Measurements from ENCODE around the gene MED14.
A peak's percentile ranks its signal among the peaks of the same experiment; 100 is the strongest.

The MED14 gene

DNA sequence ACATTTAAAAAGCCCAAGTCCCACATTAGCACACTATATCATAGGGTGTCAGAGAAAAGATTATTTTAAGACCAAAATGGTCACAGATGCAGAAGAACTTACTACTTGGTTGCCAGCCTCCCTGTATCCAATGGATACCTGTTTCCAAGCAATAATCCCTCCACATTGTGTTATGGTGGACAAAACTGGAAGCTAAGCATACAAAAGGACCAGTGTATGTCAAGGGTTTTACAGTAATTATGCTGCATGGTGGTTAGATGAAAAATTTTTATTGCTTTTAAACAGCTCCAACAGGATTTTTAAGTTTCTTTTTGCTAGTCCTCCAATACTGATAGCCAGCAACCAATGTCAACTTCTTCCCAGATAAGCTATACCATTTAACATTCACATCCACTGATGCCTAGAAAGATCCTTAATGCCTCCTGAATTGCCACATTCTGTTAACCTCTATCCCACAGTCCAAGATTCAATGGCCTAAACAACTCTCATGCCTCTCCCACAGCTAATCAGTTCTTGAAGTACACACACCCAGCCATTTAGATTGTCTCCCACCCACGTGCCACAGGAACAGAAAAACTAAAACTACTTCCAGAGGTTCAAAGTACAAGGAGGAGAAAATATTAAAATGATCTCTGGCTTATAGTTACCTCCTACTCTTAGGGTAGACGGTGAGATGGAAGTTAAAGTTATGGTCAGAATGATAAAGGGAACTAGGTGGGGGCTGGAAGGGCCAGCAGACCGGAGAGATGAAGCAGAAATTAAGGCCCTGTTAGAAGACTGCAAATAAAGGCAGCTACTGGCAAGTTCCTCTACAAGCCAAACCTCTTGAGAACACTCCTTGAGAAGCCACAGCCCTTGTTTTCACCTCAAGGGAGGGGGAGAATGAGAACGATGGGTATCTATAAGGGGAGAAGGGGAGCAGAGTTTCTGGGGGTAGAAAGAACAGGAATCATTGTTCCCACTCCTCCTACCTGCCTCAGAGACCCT lies 5.5 kb downstream of the MED14 start:
- no peak for DNase-seq

DNA sequence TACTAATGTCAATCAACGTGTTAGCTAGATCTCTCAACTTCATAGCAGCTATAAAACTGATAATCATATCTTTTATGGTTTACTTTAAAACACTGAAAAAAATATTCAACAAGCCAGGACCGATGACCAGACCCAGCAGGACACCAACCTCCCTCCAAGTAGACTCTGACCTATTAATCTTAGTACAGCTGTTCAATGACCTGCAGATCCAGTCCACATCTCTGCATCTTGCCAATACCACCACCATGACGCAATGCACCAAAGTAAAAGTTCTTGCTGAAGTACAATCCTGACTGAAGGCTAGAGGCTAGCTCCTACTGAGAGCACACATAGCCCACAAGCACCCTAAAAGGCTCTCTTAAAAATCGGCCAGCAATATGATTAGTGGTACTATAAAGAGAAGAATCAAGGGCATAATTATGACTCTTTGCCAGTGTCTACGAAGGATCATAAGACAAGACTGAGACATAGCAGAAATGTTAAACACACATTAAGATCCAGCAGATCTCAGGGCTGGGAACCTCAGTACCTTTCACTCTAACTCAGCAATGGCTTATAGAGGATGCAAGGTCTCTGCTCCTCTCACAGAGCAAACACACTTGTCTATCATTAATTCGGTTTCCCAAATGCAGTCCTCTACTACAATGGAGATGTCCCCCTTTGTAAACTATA lies 7.6 kb downstream of the MED14 start:
- no peak for DNase-seq

- no peak for DNase-seq
These were observed 8.2 kb downstream of the MED14 start for GRCh38 chrX:40727093-40727492.

GRCh38 chrX:40722930-40723329 lies 12.4 kb downstream of the MED14 start:
- no peak for DNase-seq

DNA sequence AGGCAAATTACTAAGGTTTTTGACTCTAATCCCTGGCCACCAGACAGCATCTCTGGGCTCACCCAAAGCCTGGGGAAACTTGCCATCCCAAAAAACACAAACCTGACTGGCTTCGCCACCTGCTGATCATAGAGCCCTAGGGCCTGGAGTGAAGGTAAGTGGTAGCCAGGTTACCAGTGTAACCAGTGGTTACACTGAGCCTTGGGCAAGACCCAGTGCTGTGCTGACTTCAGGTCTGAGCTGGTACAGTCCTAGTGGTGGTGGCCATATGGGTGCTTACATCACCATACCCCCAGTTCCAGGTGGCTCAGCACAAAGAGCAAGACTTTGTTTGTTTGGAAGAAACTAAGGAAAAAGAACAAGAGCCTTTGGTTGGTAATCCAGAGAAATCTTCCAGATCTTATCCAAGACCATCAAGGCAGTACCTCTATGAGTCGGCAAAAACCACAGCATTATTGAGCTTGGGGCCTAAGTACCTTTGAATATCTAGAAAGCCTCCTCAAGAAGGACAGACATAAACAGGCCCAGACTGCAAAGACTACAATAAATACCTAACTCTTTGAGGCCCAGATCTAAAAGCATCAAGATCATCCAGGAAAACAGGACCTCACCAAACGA lies 13.7 kb downstream of the MED14 start:
- DNase-seq = no peak

- DNase-seq = no peak
These were observed 14.6 kb downstream of the MED14 start for GRCh38 chrX:40720792-40721191.

GRCh38 chrX:40720339-40720738 lies 15.0 kb downstream of the MED14 start:
- DNase-seq = no peak

GRCh38 chrX:40719731-40720130 lies 15.6 kb downstream of the MED14 start:
- no peak for DNase-seq

GRCh38 chrX:40719218-40719617 lies 16.1 kb downstream of the MED14 start:
- DNase-seq = peak; percentile 21

DNA sequence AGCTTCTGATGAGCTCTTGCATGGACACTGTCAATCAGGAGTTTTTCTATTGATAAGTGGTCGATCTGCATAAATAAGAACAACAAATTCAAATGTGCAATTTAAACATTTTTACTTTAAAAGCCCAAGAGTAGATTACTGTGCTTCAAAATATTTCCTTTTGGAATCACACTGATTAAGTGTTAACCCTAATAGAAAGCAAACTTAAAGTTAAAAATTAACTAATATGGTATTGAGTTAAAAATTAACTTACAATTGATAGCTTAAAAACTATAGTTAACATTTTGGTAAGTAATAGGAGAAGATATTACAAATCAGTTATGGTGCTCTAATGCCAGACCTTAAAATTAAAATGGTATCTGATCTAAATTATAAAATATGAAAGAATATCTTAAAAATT lies 25.9 kb downstream of the MED14 start:
- DNase-seq = no peak

DNA sequence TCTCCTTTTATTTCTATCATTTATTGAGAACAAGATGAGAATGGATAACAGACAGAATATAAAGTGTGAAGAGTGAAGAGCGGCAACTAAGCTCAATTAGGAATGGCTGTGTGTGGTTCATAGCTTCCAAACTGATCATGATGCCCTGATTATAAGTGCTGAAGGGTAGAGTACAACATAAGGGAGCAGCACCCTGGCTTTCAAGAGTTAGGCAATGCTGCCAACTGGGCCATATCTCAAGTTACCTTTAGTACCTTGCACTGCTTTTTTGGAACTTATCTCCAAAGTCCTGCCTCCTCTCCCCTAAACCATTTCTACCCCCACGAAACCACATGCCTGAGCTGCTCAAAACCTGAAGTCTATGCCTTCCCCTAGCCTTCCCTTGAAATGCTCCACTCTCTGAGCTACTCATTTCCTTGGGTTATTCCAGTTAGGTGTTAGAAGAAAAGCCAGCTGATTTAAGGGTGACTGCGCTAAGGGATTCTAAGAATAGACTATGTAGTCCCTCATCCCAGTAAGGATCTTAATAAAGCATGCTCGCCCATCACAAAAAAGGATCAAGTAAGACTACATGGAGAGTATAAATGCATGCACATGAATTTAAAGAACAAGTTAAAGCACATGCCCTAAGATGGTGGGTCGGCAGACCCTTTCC lies 29.6 kb downstream of the MED14 start:
- DNase-seq = no peak

- no peak for DNase-seq
These were observed 34.6 kb downstream of the MED14 start for GRCh38 chrX:40700640-40701342.

GRCh38 chrX:40698851-40699250 lies 36.5 kb downstream of the MED14 start:
- DNase-seq = no peak

GRCh38 chrX:40694802-40695201 lies 40.5 kb downstream of the MED14 start:
- DNase-seq = no peak

DNA sequence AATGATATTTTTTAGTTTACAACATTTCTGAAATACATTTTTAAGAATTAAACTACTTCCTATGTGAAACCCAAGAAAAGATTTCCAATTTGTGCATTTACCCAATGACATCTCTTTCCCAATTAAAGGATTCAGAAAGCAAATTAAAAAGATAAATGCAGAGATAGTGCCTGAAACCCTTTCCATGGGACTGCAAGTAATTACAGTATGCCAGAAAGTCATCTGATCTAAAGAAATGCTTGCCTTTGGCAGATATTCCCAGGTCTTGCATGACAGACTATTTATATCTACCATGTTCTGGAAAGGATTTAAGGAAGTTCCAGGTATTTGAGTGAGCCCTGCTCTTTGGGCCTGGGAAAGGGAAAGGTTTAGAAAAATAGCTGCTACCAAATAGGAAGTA lies 46.4 kb downstream of the MED14 start:
- no peak for DNase-seq

- DNase-seq = no peak
These were observed 48.2 kb downstream of the MED14 start for GRCh38 chrX:40687169-40687568.

- no peak for DNase-seq
These were observed 49.9 kb downstream of the MED14 start for GRCh38 chrX:40685362-40685918.

- DNase-seq = no peak
These were observed 51.2 kb downstream of the MED14 start for GRCh38 chrX:40684092-40684491.

- no peak for DNase-seq
These were observed 52.1 kb downstream of the MED14 start for GRCh38 chrX:40683245-40683644.

DNA sequence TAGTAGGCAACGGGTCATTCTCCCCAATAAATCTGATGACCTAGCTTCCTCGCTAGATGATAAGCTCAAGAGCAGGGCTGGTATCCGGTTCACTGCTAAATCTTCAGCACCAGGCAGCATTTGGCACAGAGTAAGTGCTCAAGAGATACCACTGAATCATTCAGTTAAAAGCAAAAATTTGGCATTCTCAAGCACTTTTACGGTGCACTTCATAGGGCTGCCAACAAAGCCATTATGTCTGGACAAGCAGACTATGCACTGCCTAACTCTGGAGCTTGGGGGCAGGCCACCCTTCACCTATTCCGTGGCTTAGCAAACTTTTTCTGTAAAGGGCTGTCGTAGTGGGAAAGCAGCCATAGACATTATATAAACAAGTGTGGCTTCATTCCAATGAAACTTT lies 64.2 kb downstream of the MED14 start:
- DNase-seq = no peak

- DNase-seq = no peak
These were observed 71.3 kb downstream of the MED14 start for GRCh38 chrX:40663880-40664630.

Measured in amniotic stem cell (primary cell).